Activated CD4-positive, alpha-beta T cell treated with anti-CD3 and anti-CD28 coated beads for 36 hours (primary cell): ENCODE results near the gene KAZN. TPM values are rescaled to one million over a fixed set of nuclear protein-coding genes. Genes with fewer than 3 reads are reported as not detected.

Experiments used
- ATAC-seq: fragments of 200-7000 bp; cut with Tn5 transposase; one replicate; pipeline ENCODE4 v1.10.0; 2021; ENCODE audit warnings: mild to moderate bottlenecking, moderate library complexity
- CTCF ChIA-PET: fragments of 350-600 bp; sonication (Branson Sonifier 250); formaldehyde crosslinking; loops from one replicate; lab custom pipeline; 2021; ENCODE audit warnings: antibody characterized with exemption; lab: Charles Lee
- POLR2A ChIA-PET: fragments of 350-600 bp; sonication (Branson Sonifier 250); formaldehyde crosslinking; loops from one replicate; lab custom pipeline; 2021; ENCODE audit warnings: antibody characterized with exemption, inconsistent platforms; lab: Charles Lee
- DNase-seq: peaks from one replicate; pipeline ENCODE4 v3.0.0-alpha.2; 2020
- H3K27ac Mint-ChIP-seq: one replicate; pipeline ENCODE4 v1.8.0; 2021; ENCODE audit warnings: mixed read lengths
- H3K27me3 Mint-ChIP-seq: one replicate; pipeline ENCODE4 v1.8.0; 2021; ENCODE audit warnings: mixed read lengths
- H3K36me3 Mint-ChIP-seq: one replicate; pipeline ENCODE4 v1.8.0; 2021; ENCODE audit warnings: low read depth, mixed read lengths
- H3K4me1 Mint-ChIP-seq: one replicate; pipeline ENCODE4 v1.8.0; 2021; ENCODE audit warnings: mixed read lengths
- H3K4me3 Mint-ChIP-seq: one replicate; pipeline ENCODE4 v1.8.0; 2021; ENCODE audit warnings: mild to moderate bottlenecking, moderate library complexity, mixed read lengths
- H3K9me3 Mint-ChIP-seq: one replicate; pipeline ENCODE4 v1.8.0; 2021; ENCODE audit warnings: low read depth, mixed read lengths
- intact Hi-C, 2 experiments: fragments of 100-400 bp; cut with DNase I in 1 of 2; cut with micrococcal nuclease in 1 of 2; formaldehyde crosslinking; loops; one replicate each; pipeline versions ENCODE4 v1.14.2 to v1.15.1; 2022 to 2024; cut with DNase I, micrococcal nuclease
- total RNA-seq, 2 experiments: library from RNA; stranded (reverse); gene quantifications; one replicate each; pipeline ENCODE4 v1.2.3, GENCODE V29; 2021

The KAZN gene
- total RNA-seq, 2 experiments from 2014 or later = 0.89 to 0.90 TPM

GRCh38 chr1:14615549-14616218, 17.2 kb downstream of the KAZN start:
- intact Hi-C loops = no loop called here
- ChIA-PET POLR2A (no interaction called here), CTCF (no interaction called here)
- peaks cover 2% of the 10 kb centered on the region for H3K9me3 Mint-ChIP-seq
- peaks cover 3% of the 10 kb centered on the region for H3K27me3 Mint-ChIP-seq
- H3K36me3 Mint-ChIP-seq = no peaks in the 10 kb centered on the region
- H3K4me3 Mint-ChIP-seq = no peak overlapping the region
- no peak overlapping the region for H3K27ac Mint-ChIP-seq
- no peak for DNase-seq
- no peaks in the 10 kb centered on the region for H3K4me1 Mint-ChIP-seq
- ATAC-seq = no peak

GRCh38 chr1:14616632-14617396, 18.3 kb downstream of the KAZN start:
- Mint-ChIP-seq H3K4me3 (no peak overlapping the region), H3K4me1 (no peaks in the 10 kb centered on the region), H3K27ac (no peak overlapping the region), H3K9me3 (peaks cover 5% of the 10 kb centered on the region), H3K36me3 (no peaks in the 10 kb centered on the region), H3K27me3 (peaks cover 3% of the 10 kb centered on the region)
- ChIA-PET CTCF (interaction anchor here (0.7 kb wide), 1 partner anchor 1188 kb away, joined by 4 read pairs; no protein-coding TSS in a partner anchor), POLR2A (no interaction called here)
- DNase-seq (no peak), ATAC-seq (no peak)
- intact Hi-C loops = no loop called here

- intact Hi-C loops = no loop called here
- H3K36me3 Mint-ChIP-seq = no peaks in the 10 kb centered on the region
- CTCF ChIA-PET = interaction anchor here (0.6 to 0.7 kb wide), 3 partner anchors 11 to 1189 kb away, joined by 3 to 4 read pairs (median 3); no protein-coding TSS in a partner anchor
These were observed 19.3 kb downstream of the KAZN start for GRCh38 chr1:14617791-14618190.

GRCh38 chr1:14620941-14621340, 22.5 kb downstream of the KAZN start:
- DNase-seq = no peak
- Mint-ChIP-seq H3K27me3 (no peaks in the 10 kb centered on the region), H3K4me3 (no peak overlapping the region), H3K9me3 (peaks cover 5% of the 10 kb centered on the region), H3K4me1 (no peaks in the 10 kb centered on the region), H3K27ac (no peak overlapping the region), H3K36me3 (no peaks in the 10 kb centered on the region)
- CTCF ChIA-PET = no interaction called here
- intact Hi-C loops = no loop called here
- no peak for ATAC-seq
- POLR2A ChIA-PET = no interaction called here

More at GRCh38 chr1:14617791-14618190, 19.3 kb downstream of the KAZN start:
- no peaks in the 10 kb centered on the region for H3K4me1 Mint-ChIP-seq
- no peak for DNase-seq
- peaks cover 5% of the 10 kb centered on the region for H3K9me3 Mint-ChIP-seq
- H3K4me3 Mint-ChIP-seq = no peak overlapping the region
- no peak for ATAC-seq
- H3K27ac Mint-ChIP-seq = no peak overlapping the region
- POLR2A ChIA-PET = no interaction called here
- H3K27me3 Mint-ChIP-seq = peaks cover 3% of the 10 kb centered on the region

GRCh38 chr1:14623090-14623489, 24.6 kb downstream of the KAZN start:
- ChIA-PET POLR2A (no interaction called here), CTCF (no interaction called here)
- Mint-ChIP-seq H3K27me3 (no peaks in the 10 kb centered on the region), H3K4me1 (no peaks in the 10 kb centered on the region), H3K9me3 (peaks cover 5% of the 10 kb centered on the region), H3K4me3 (no peak overlapping the region), H3K27ac (no peak overlapping the region), H3K36me3 (no peaks in the 10 kb centered on the region)
- no peak for DNase-seq
- intact Hi-C loops = no loop called here
- ATAC-seq = no peak

- no peak overlapping the region for H3K27ac Mint-ChIP-seq
- DNase-seq (no peak), ATAC-seq (no peak)
- no peaks in the 10 kb centered on the region for H3K27me3 Mint-ChIP-seq
- intact Hi-C loops = no loop called here
- H3K4me3 Mint-ChIP-seq = no peak overlapping the region
- POLR2A ChIA-PET = no interaction called here
- CTCF ChIA-PET = interaction anchor here (0.7 kb wide), 1 partner anchor 16 kb away, joined by 3 read pairs; no protein-coding TSS in a partner anchor
- no peaks in the 10 kb centered on the region for H3K4me1 Mint-ChIP-seq
- peaks cover 3% of the 10 kb centered on the region for H3K9me3 Mint-ChIP-seq
- no peaks in the 10 kb centered on the region for H3K36me3 Mint-ChIP-seq
These were observed 26.5 kb downstream of the KAZN start for GRCh38 chr1:14624941-14625340.

- Mint-ChIP-seq H3K4me1 (no peaks in the 10 kb centered on the region), H3K36me3 (no peaks in the 10 kb centered on the region), H3K27ac (no peak overlapping the region), H3K27me3 (no peaks in the 10 kb centered on the region), H3K9me3 (peaks cover 3% of the 10 kb centered on the region), H3K4me3 (no peak overlapping the region)
- CTCF ChIA-PET = no interaction called here
- no peak for DNase-seq
- POLR2A ChIA-PET = no interaction called here
- no peak for ATAC-seq
- intact Hi-C loops = no loop called here
These were observed 27.1 kb downstream of the KAZN start for GRCh38 chr1:14625572-14625971.

GRCh38 chr1:14625996-14626395, 27.5 kb downstream of the KAZN start:
- Mint-ChIP-seq H3K27me3 (no peaks in the 10 kb centered on the region), H3K4me1 (no peaks in the 10 kb centered on the region), H3K27ac (no peak overlapping the region), H3K9me3 (peaks cover 3% of the 10 kb centered on the region), H3K4me3 (no peak overlapping the region), H3K36me3 (no peaks in the 10 kb centered on the region)
- intact Hi-C loops = no loop called here
- DNase-seq = no peak
- POLR2A ChIA-PET = no interaction called here
- no peak for ATAC-seq
- CTCF ChIA-PET = interaction anchor here (0.5 kb wide), 1 partner anchor 697 kb away, joined by 4 read pairs; no protein-coding TSS in a partner anchor

GRCh38 chr1:14626869-14627607, 28.6 kb downstream of the KAZN start:
- intact Hi-C loops = no loop called here
- ChIA-PET CTCF (no interaction called here), POLR2A (no interaction called here)
- Mint-ChIP-seq H3K4me3 (no peak overlapping the region), H3K27ac (no peak overlapping the region), H3K36me3 (no peaks in the 10 kb centered on the region), H3K27me3 (no peaks in the 10 kb centered on the region), H3K9me3 (no peaks in the 10 kb centered on the region), H3K4me1 (no peaks in the 10 kb centered on the region)
- DNase-seq (no peak), ATAC-seq (no peak)

GRCh38 chr1:14627608-14628489, 29.4 kb downstream of the KAZN start:
- H3K4me3 Mint-ChIP-seq = no peak overlapping the region
- H3K27me3 Mint-ChIP-seq = no peaks in the 10 kb centered on the region
- H3K36me3 Mint-ChIP-seq = no peaks in the 10 kb centered on the region
- no peak for DNase-seq
- H3K9me3 Mint-ChIP-seq = no peaks in the 10 kb centered on the region
- ChIA-PET POLR2A (no interaction called here), CTCF (no interaction called here)
- intact Hi-C loops = no loop called here
- H3K4me1 Mint-ChIP-seq = no peaks in the 10 kb centered on the region
- H3K27ac Mint-ChIP-seq = no peak overlapping the region
- ATAC-seq = no peak
